ENCODE data around the gene EIF4G2. TPM values are rescaled to one million over a fixed set of nuclear protein-coding genes. Genes with fewer than 3 reads are reported as not detected.

Gene EIF4G2
- total RNA-seq (1,000 to 10,000 TPM in 1 of 2 donors, 100 to 1,000 TPM in 1; 782 to 1,040 TPM), polyA plus RNA-seq (ENCODE audit: insufficient read length in 2 of 2) (1,000 to 10,000 TPM in 1 of 2 donors, 100 to 1,000 TPM in 1; 917 to 1,101 TPM)
- long read RNA-seq, donor 1, transcript EIF4G2-228 (2 exons, 523 nt), result minor isoform, 9 of 352 reads
- long read RNA-seq, donor 1, transcript EIF4G2-204 (3 exons, 690 nt), result minor isoform, 16 of 352 reads
- long read RNA-seq, donor 1, transcript EIF4G2-201 (22 exons, 3,978 nt), result major isoform, 80 of 352 reads
- long read RNA-seq, donor 1, partial matches to known transcripts, result 234 of 352 reads
- long read RNA-seq, donor 1, other reads (novel, unspliced or antisense), result 0 of 352 reads
- long read RNA-seq, donor 2, transcript EIF4G2-228 (2 exons, 523 nt), result minor isoform, 10 of 226 reads
- long read RNA-seq, donor 2, transcript EIF4G2-204 (3 exons, 690 nt), result minor isoform, 5 of 226 reads
- long read RNA-seq, donor 2, transcript EIF4G2-201 (22 exons, 3,978 nt), result major isoform, 23 of 226 reads
- long read RNA-seq, donor 2, partial matches to known transcripts, result 186 of 226 reads
- long read RNA-seq, donor 2, other reads (novel, unspliced or antisense), result 0 of 226 reads
- long read RNA-seq, donor 3, full-length matches to known transcripts, result 54 of 407 reads
- long read RNA-seq, donor 3, partial matches to known transcripts, result 353 of 407 reads
- long read RNA-seq, donor 3, other reads (novel, unspliced or antisense), result 0 of 407 reads
- long read RNA-seq, donor 4, transcript EIF4G2-201 (22 exons, 3,978 nt), result major isoform, 15 of 302 reads
- long read RNA-seq, donor 4, transcript EIF4G2-228 (2 exons, 523 nt), result minor isoform, 10 of 302 reads
- long read RNA-seq, donor 4, transcript EIF4G2-204 (3 exons, 690 nt), result minor isoform, 13 of 302 reads
- long read RNA-seq, donor 4, partial matches to known transcripts, result 256 of 302 reads
- long read RNA-seq, donor 4, other reads (novel, unspliced or antisense), result 0 of 302 reads

- Histone ChIP-seq H3K9me3 (ENCODE audit: control insufficient read depth, insufficient read depth, low read length) (no peaks in the 10 kb centered on the region), H3K36me3 (ENCODE audit: control insufficient read depth, insufficient read depth, low read length) (peaks cover 24% of the 10 kb centered on the region), H3K27ac (ENCODE audit: low read depth, low read length) (peak within 1 kb of the TSS; percentile 100), H3K4me3 (ENCODE audit: low read depth, low read length) (peak within 1 kb of the TSS; percentile 94), H3K4me1 (ENCODE audit: control insufficient read depth, insufficient read depth, low read length) (peaks cover 18% of the 10 kb centered on the region), H3K27me3 (ENCODE audit: control insufficient read depth, insufficient read depth, low read length) (no peaks in the 10 kb centered on the region)
- WGBS (ENCODE audit: insufficient coverage), result under 1% methylated on average over 60 of the region's 65 CpGs
- DNase-seq (ENCODE audit: low read depth in 4 of 6, low spot score in 6 of 6), result peak; percentile 96 to 100 (median 98)
These were observed at the start of gene EIF4G2 for GRCh38 chr11:10808553-10809372. Gene EIF4G2 (minus strand): TSS chr11:10808926.

GRCh38 chr11:10857709-10858438, 49.1 kb upstream of the EIF4G2 start, which contains the start of gene ZBED5:
Gene ZBED5 (minus strand): TSS chr11:10858053. CDS start chr11:10854945, 3,108 bp downstream.
- Histone ChIP-seq H3K27me3 (ENCODE audit: control insufficient read depth, insufficient read depth, low read length) (no peaks in the 10 kb centered on the region), H3K4me1 (ENCODE audit: control insufficient read depth, insufficient read depth, low read length) (peaks cover 5% of the 10 kb centered on the region), H3K9me3 (ENCODE audit: control insufficient read depth, insufficient read depth, low read length) (no peaks in the 10 kb centered on the region), H3K4me3 (ENCODE audit: low read depth, low read length) (peak within 1 kb of the TSS; percentile 79), H3K36me3 (ENCODE audit: control insufficient read depth, insufficient read depth, low read length) (peaks cover 4% of the 10 kb centered on the region), H3K27ac (ENCODE audit: low read depth, low read length) (peak within 1 kb of the TSS; percentile 98)
- peak; percentile 97 to 99 (median 98) for DNase-seq (ENCODE audit: low read depth in 4 of 6, low spot score in 6 of 6)
- 0% methylated on average over 56 of the region's 59 CpGs for WGBS (ENCODE audit: insufficient coverage)

GRCh38 chr11:10857459-10857708, 48.7 kb upstream of the EIF4G2 start:
- Histone ChIP-seq H3K4me3 (ENCODE audit: low read depth, low read length) (peak overlapping the region; percentile 79), H3K9me3 (ENCODE audit: control insufficient read depth, insufficient read depth, low read length) (no peaks in the 10 kb centered on the region), H3K27ac (ENCODE audit: low read depth, low read length) (peak overlapping the region; percentile 98), H3K36me3 (ENCODE audit: control insufficient read depth, insufficient read depth, low read length) (peaks cover 4% of the 10 kb centered on the region), H3K4me1 (ENCODE audit: control insufficient read depth, insufficient read depth, low read length) (peaks cover 5% of the 10 kb centered on the region), H3K27me3 (ENCODE audit: control insufficient read depth, insufficient read depth, low read length) (no peaks in the 10 kb centered on the region)
- no peak for DNase-seq (ENCODE audit: low read depth in 4 of 6, low spot score in 6 of 6)
- WGBS (ENCODE audit: insufficient coverage), result 0% methylated on average over 14 of the region's 14 CpGs

- Histone ChIP-seq H3K27me3 (ENCODE audit: control insufficient read depth, insufficient read depth, low read length) (no peaks in the 10 kb centered on the region), H3K27ac (ENCODE audit: low read depth, low read length) (peak overlapping the region; percentile 98), H3K9me3 (ENCODE audit: control insufficient read depth, insufficient read depth, low read length) (no peaks in the 10 kb centered on the region), H3K36me3 (ENCODE audit: control insufficient read depth, insufficient read depth, low read length) (peaks cover 4% of the 10 kb centered on the region), H3K4me3 (ENCODE audit: low read depth, low read length) (peak overlapping the region; percentile 79), H3K4me1 (ENCODE audit: control insufficient read depth, insufficient read depth, low read length) (peaks cover 5% of the 10 kb centered on the region)
- peak; percentile 26 to 82 (median 46) for DNase-seq (ENCODE audit: low read depth in 4 of 6, low spot score in 6 of 6)
- WGBS (ENCODE audit: insufficient coverage), result 0% methylated on average over 10 of the region's 17 CpGs
These were observed 48.1 kb upstream of the EIF4G2 start for GRCh38 chr11:10856689-10857458.

GRCh38 chr11:10855295-10855694, 46.6 kb upstream of the EIF4G2 start:
- no CpG with 5 or more reads among the region's 2 CpGs for WGBS (ENCODE audit: insufficient coverage)
- H3K27me3 ChIP-seq (ENCODE audit: control insufficient read depth, insufficient read depth, low read length), result no peaks in the 10 kb centered on the region
- H3K36me3 ChIP-seq (ENCODE audit: control insufficient read depth, insufficient read depth, low read length), result peaks cover 7% of the 10 kb centered on the region
- H3K4me1 ChIP-seq (ENCODE audit: control insufficient read depth, insufficient read depth, low read length), result peaks cover 5% of the 10 kb centered on the region
- H3K27ac ChIP-seq (ENCODE audit: low read depth, low read length), result no peak overlapping the region
- no peaks in the 10 kb centered on the region for H3K9me3 ChIP-seq (ENCODE audit: control insufficient read depth, insufficient read depth, low read length)
- H3K4me3 ChIP-seq (ENCODE audit: low read depth, low read length), result no peak overlapping the region
- no peak for DNase-seq (ENCODE audit: low read depth in 4 of 6, low spot score in 6 of 6)

- no CpG with 5 or more reads among the region's 3 CpGs for WGBS (ENCODE audit: insufficient coverage)
- no peaks in the 10 kb centered on the region for H3K27me3 ChIP-seq (ENCODE audit: control insufficient read depth, insufficient read depth, low read length)
- peaks cover 3% of the 10 kb centered on the region for H3K36me3 ChIP-seq (ENCODE audit: control insufficient read depth, insufficient read depth, low read length)
- H3K4me3 ChIP-seq (ENCODE audit: low read depth, low read length), result no peak overlapping the region
- H3K9me3 ChIP-seq (ENCODE audit: control insufficient read depth, insufficient read depth, low read length), result no peaks in the 10 kb centered on the region
- no peak for DNase-seq (ENCODE audit: low read depth in 4 of 6, low spot score in 6 of 6)
- no peaks in the 10 kb centered on the region for H3K4me1 ChIP-seq (ENCODE audit: control insufficient read depth, insufficient read depth, low read length)
- no peak overlapping the region for H3K27ac ChIP-seq (ENCODE audit: low read depth, low read length)
These were observed 39.5 kb upstream of the EIF4G2 start for GRCh38 chr11:10847960-10848860.

- H3K4me1 ChIP-seq (ENCODE audit: control insufficient read depth, insufficient read depth, low read length), result no peaks in the 10 kb centered on the region
- DNase-seq (ENCODE audit: low read depth in 4 of 6, low spot score in 6 of 6), result no peak
- no peak overlapping the region for H3K27ac ChIP-seq (ENCODE audit: low read depth, low read length)
These were observed 37.9 kb upstream of the EIF4G2 start for GRCh38 chr11:10846660-10847059.

GRCh38 chr11:10845589-10845988, 36.9 kb upstream of the EIF4G2 start:
- no CpG with 5 or more reads among the region's 2 CpGs for WGBS (ENCODE audit: insufficient coverage)
- Histone ChIP-seq H3K9me3 (ENCODE audit: control insufficient read depth, insufficient read depth, low read length) (no peaks in the 10 kb centered on the region), H3K4me3 (ENCODE audit: low read depth, low read length) (no peak overlapping the region), H3K27me3 (ENCODE audit: control insufficient read depth, insufficient read depth, low read length) (no peaks in the 10 kb centered on the region), H3K4me1 (ENCODE audit: control insufficient read depth, insufficient read depth, low read length) (no peaks in the 10 kb centered on the region), H3K27ac (ENCODE audit: low read depth, low read length) (no peak overlapping the region), H3K36me3 (ENCODE audit: control insufficient read depth, insufficient read depth, low read length) (peaks cover 2% of the 10 kb centered on the region)
- no peak for DNase-seq (ENCODE audit: low read depth in 4 of 6, low spot score in 6 of 6)

More at GRCh38 chr11:10846660-10847059, 37.9 kb upstream of the EIF4G2 start:
- Histone ChIP-seq H3K9me3 (ENCODE audit: control insufficient read depth, insufficient read depth, low read length) (no peaks in the 10 kb centered on the region), H3K27me3 (ENCODE audit: control insufficient read depth, insufficient read depth, low read length) (no peaks in the 10 kb centered on the region), H3K36me3 (ENCODE audit: control insufficient read depth, insufficient read depth, low read length) (peaks cover 3% of the 10 kb centered on the region), H3K4me3 (ENCODE audit: low read depth, low read length) (no peak overlapping the region)

Data from spinal cord (tissue), 10 donors.